AG04450 (cell line): ENCODE data around the gene FUZ. TPM values are rescaled to one million over a fixed set of nuclear protein-coding genes. Genes with fewer than 3 reads are reported as not detected.
A peak's percentile ranks its signal among the peaks of the same experiment; 100 is the strongest.

Experiments used
- CTCF ChIA-PET: fragments of 300-600, 350-600 bp; formaldehyde crosslinking; extraction: SDS; loops from one replicate; lab custom pipeline; 2022; ENCODE audit warnings: antibody characterized with exemption, inconsistent platforms; lab: Charles Lee
- POLR2A ChIA-PET: fragments of 350-600 bp; formaldehyde crosslinking; extraction: SDS; loops from one replicate; lab custom pipeline; 2021; ENCODE audit warnings: antibody characterized with exemption, inconsistent platforms; lab: Yijun Ruan, JAX
- DNase-seq: peaks from one replicate; pipeline ENCODE4 v3.0.0-alpha.2; 2011; ENCODE audit warnings: low read depth, low spot score
- H3K27ac ChIP-seq: one replicate; pipeline ENCODE4 v1.5.1; 2012; ENCODE audit warnings: low read depth, low read length, control low read depth
- H3K27me3 ChIP-seq: one replicate; pipeline ENCODE4 v1.6.0; 2012; ENCODE audit warnings: low read length; ENCODE audit not compliant: control insufficient read depth, insufficient read depth
- H3K4me3 ChIP-seq: 2 replicates; pipeline ENCODE4 v1.5.1; 2011; ENCODE audit warnings: mild to moderate bottlenecking, low read depth, low read length, control low read depth
- H3K9me3 ChIP-seq: 2 replicates; pipeline ENCODE4 v1.5.1; 2012; ENCODE audit warnings: low read length; ENCODE audit not compliant: control insufficient read depth, insufficient read depth
- CTCF ChIP-seq: IDR thresholded peaks from 2 replicates; pipeline ENCODE4 v1.5.1; 2011; ENCODE audit warnings: low read depth, low read length, control low read depth, inconsistent platforms
- polyA plus RNA-seq: library from polyadenylated mRNA; depleted of rRNA; stranded (reverse); fragments of >200 nt; gene quantifications from 2 replicates; pipeline ENCODE4 v1.2.3, GENCODE V29; 2011; rRNA removed
- small RNA-seq: library from RNA; depleted of rRNA; stranded (forward); fragments of <200 nt; gene quantifications from one replicate; pipeline ENCODE3, GENCODE V24; 2012; ENCODE audit warnings: low read depth; ENCODE audit not compliant: insufficient read length

Gene FUZ
- polyA plus RNA-seq, 1 experiment = 9.0 TPM

- no peaks in the 10 kb centered on the region for H3K9me3 ChIP-seq
- CTCF ChIA-PET = no interaction called here
- TF ChIP-seq CTCF = no peak
- no peaks in the 10 kb centered on the region for H3K27me3 ChIP-seq
- no peak for DNase-seq
- no peak overlapping the region for H3K27ac ChIP-seq
- H3K4me3 ChIP-seq = no peak overlapping the region
- POLR2A ChIA-PET = no interaction called here
Measured at GRCh38 chr19:49764341-49764740, 48.8 kb downstream of the FUZ start.

GRCh38 chr19:49763230-49763629 is 49.9 kb downstream of the FUZ start, which contains the start of gene TSKS:
Gene TSKS, minus strand, starts transcription at chr19:49763306. Its CDS starts 59 bp downstream, at chr19:49763247.
- no peak for DNase-seq
- Histone ChIP-seq H3K4me3 (no peak within 1 kb of the TSS), H3K27me3 (no peaks in the 10 kb centered on the region), H3K9me3 (no peaks in the 10 kb centered on the region), H3K27ac (no peak within 1 kb of the TSS)
- POLR2A ChIA-PET = no interaction called here
- no peak for TF ChIP-seq CTCF
- CTCF ChIA-PET = interaction anchor here (0.7 kb wide), 1 partner anchor 82 kb away, joined by 3 read pairs; no protein-coding TSS in a partner anchor

GRCh38 chr19:49761625-49762311 is 51.3 kb downstream of the FUZ start:
- POLR2A ChIA-PET = no interaction called here

GRCh38 chr19:49761249-49761624 is 51.9 kb downstream of the FUZ start:
- ChIA-PET POLR2A (no interaction called here), CTCF (no interaction called here)
- TF ChIP-seq CTCF = no peak
- Histone ChIP-seq H3K4me3 (no peak overlapping the region), H3K27ac (no peak overlapping the region), H3K27me3 (no peaks in the 10 kb centered on the region), H3K9me3 (peaks cover under 1% of the 10 kb centered on the region; the same call in 1 of the 2 replicates)
- DNase-seq = no peak

More at GRCh38 chr19:49761625-49762311, 51.3 kb downstream of the FUZ start:
- DNase-seq = no peak
- TF ChIP-seq CTCF = peak; percentile 44
- CTCF ChIA-PET = no interaction called here
- no peak overlapping the region for H3K4me3 ChIP-seq
- no peak overlapping the region for H3K27ac ChIP-seq
- H3K27me3 ChIP-seq = no peaks in the 10 kb centered on the region
- no peaks in the 10 kb centered on the region for H3K9me3 ChIP-seq

- TF ChIP-seq CTCF = no peak
- Histone ChIP-seq H3K27ac (peak overlapping the region; percentile 11), H3K27me3 (no peaks in the 10 kb centered on the region), H3K9me3 (peaks cover 12% of the 10 kb centered on the region), H3K4me3 (no peak overlapping the region)
- POLR2A ChIA-PET = no interaction called here
- CTCF ChIA-PET = no interaction called here
- peak; percentile 26 for DNase-seq
Measured at GRCh38 chr19:49758292-49758691, 54.8 kb downstream of the FUZ start.

Small RNA genes lying within 50 kb of the gene (small RNA-seq; reads per million reads assigned to genes)
- not detected for gene MIR4749
- gene MIR6799 = 2.2 reads per million
- not detected for gene RNU6-841P

Other genes starting within 250 kb of the FUZ start
- 43.9 and 77.5 TPM in 2 replicates for gene NOSIP, start 232.7 kb downstream of the FUZ start, polyA plus RNA-seq
- 0.31 and 0.35 TPM in 2 replicates for gene PRRG2, start 232.0 kb downstream of the FUZ start, polyA plus RNA-seq
- 0.36 and 0.66 TPM in 2 replicates for gene PRR12, start 222.1 kb downstream of the FUZ start, polyA plus RNA-seq
- gene RRAS, start 173.1 kb downstream of the FUZ start, polyA plus RNA-seq = 64.2 and 93.3 TPM in 2 replicates
- gene SCAF1, start 171.1 kb downstream of the FUZ start, polyA plus RNA-seq = 2.5 and 3.5 TPM in 2 replicates
- gene IRF3, start 147.4 kb downstream of the FUZ start, polyA plus RNA-seq = 33.5 and 54.9 TPM in 2 replicates
- 8.8 and 10.9 TPM in 2 replicates for gene BCL2L12, start 147.4 kb downstream of the FUZ start, polyA plus RNA-seq
- 287 and 305 TPM in 2 replicates for gene PRMT1, start 136.0 kb downstream of the FUZ start, polyA plus RNA-seq
- 0.19 and 0.33 TPM in 2 replicates for gene ADM5, start 123.7 kb downstream of the FUZ start, polyA plus RNA-seq
- 20.3 and 24.2 TPM in 2 replicates for gene CPT1C, start 122.2 kb downstream of the FUZ start, polyA plus RNA-seq
- gene TSKS, start 50.0 kb downstream of the FUZ start, polyA plus RNA-seq = not detected in 2 replicates
- 59.1 and 82.2 TPM in 2 replicates for gene AP2A1, start 46.3 kb downstream of the FUZ start, polyA plus RNA-seq
- 12.6 and 20.3 TPM in 2 replicates for gene MED25, start 5.0 kb upstream of the FUZ start, polyA plus RNA-seq
- gene PTOV1, start 37.9 kb upstream of the FUZ start, polyA plus RNA-seq = 37.6 and 58.5 TPM in 2 replicates
- gene PNKP, start 54.3 kb upstream of the FUZ start, polyA plus RNA-seq = 13.0 and 13.1 TPM in 2 replicates
- 27.5 and 33.1 TPM in 2 replicates for gene AKT1S1, start 64.1 kb upstream of the FUZ start, polyA plus RNA-seq
- 15.6 and 23.0 TPM in 2 replicates for gene TBC1D17, start 64.4 kb upstream of the FUZ start, polyA plus RNA-seq
- 0.30 and 0.92 TPM in 2 replicates for gene IL4I1, start 83.6 kb upstream of the FUZ start, polyA plus RNA-seq
- 6.3 and 6.8 TPM in 2 replicates for gene ATF5, start 115.9 kb upstream of the FUZ start, polyA plus RNA-seq
- gene NUP62, start 116.2 kb upstream of the FUZ start, polyA plus RNA-seq = 12.4 and 16.9 TPM in 2 replicates
- not detected in 2 replicates for gene SIGLEC11, start 147.9 kb upstream of the FUZ start, polyA plus RNA-seq
- gene VRK3, start 212.1 kb upstream of the FUZ start, polyA plus RNA-seq = 22.5 and 24.7 TPM in 2 replicates
- 6.2 and 6.5 TPM in 2 replicates for gene ZNF473, start 212.7 kb upstream of the FUZ start, polyA plus RNA-seq